CD14-positive monocyte (primary cell): ENCODE data around the gene GLDN. TPM values are rescaled to one million over a fixed set of nuclear protein-coding genes. Genes with fewer than 3 reads are reported as not detected.
A peak's percentile ranks its signal among the peaks of the same experiment; 100 is the strongest.

Experiments
- DNase-seq, 3 donors: peaks; one replicate each; pipeline ENCODE4 v3.0.0-alpha.2; 2011 to 2022
- H2AFZ ChIP-seq: 2 replicates; pipeline ENCODE4 v1.6.0; 2012; ENCODE audit warnings: mild to moderate bottlenecking, low read depth, low read length, inconsistent platforms; ENCODE audit not compliant: insufficient read depth, poor library complexity, severe bottlenecking
- H3K27ac ChIP-seq, 2 donors: 1 replicate in 1 of 2; 2 replicates in 1 of 2; pipeline ENCODE4 v1.5.1; 2012 to 2013; ENCODE audit warnings: low read length in 2 of 2, control low read depth in 1 of 2, inconsistent platforms in 1 of 2, low read depth in 1 of 2, mild to moderate bottlenecking in 1 of 2
- H3K27me3 ChIP-seq, 2 donors: one replicate each; pipeline versions ENCODE4 v1.6.0 to v1.6.1; 2011 to 2013; ENCODE audit warnings: low read length in 2 of 2; ENCODE audit not compliant: control insufficient read depth in 2 of 2, insufficient read depth in 2 of 2
- H3K36me3 ChIP-seq, 2 donors: replicated peaks in 1 of 2; 1 replicate in 1 of 2; 2 replicates in 1 of 2; pipeline versions ENCODE4 v1.5.1 to v1.6.1; 2012 to 2013; ENCODE audit warnings: low read length in 2 of 2, control low read depth in 1 of 2, inconsistent platforms in 1 of 2, mild to moderate bottlenecking in 1 of 2; ENCODE audit not compliant: insufficient read depth in 2 of 2, control insufficient read depth in 1 of 2
- H3K4me1 ChIP-seq, 2 donors: 1 replicate in 1 of 2; 2 replicates in 1 of 2; pipeline versions ENCODE4 v1.5.1 to v1.6.1; 2012 to 2013; ENCODE audit warnings: low read length in 2 of 2, control low read depth in 1 of 2, inconsistent platforms in 1 of 2, mild to moderate bottlenecking in 1 of 2, moderate library complexity in 1 of 2; ENCODE audit not compliant: insufficient read depth in 2 of 2, control insufficient read depth in 1 of 2
- H3K4me2 ChIP-seq: replicated peaks from 2 replicates; pipeline ENCODE3; 2012; ENCODE audit warnings: low read length, moderate library complexity, mild to moderate bottlenecking; ENCODE audit not compliant: poor library complexity, severe bottlenecking; ENCODE audit errors: extremely low read depth
- H3K4me3 ChIP-seq, 3 experiments: fragments of 200-600 bp in 1 of 3; sonication (generic) in 1 of 3; replicated peaks in 1 of 3; 1 replicate in 2 of 3; 2 replicates in 1 of 3; pipeline ENCODE4 v1.5.1; 2011 to 2013; ENCODE audit warnings: low read length in 3 of 3, mild to moderate bottlenecking in 3 of 3, control low read depth in 2 of 3, low read depth in 2 of 3, inconsistent platforms in 1 of 3, moderate library complexity in 1 of 3
- H3K79me2 ChIP-seq: 2 replicates; pipeline ENCODE4 v1.6.0; 2012; ENCODE audit warnings: mild to moderate bottlenecking, control low read depth, inconsistent platforms, low read length, moderate library complexity; ENCODE audit not compliant: insufficient read depth
- H3K9ac ChIP-seq: 2 replicates; pipeline ENCODE4 v1.6.0; 2017; ENCODE audit warnings: low read length, mild to moderate bottlenecking; ENCODE audit not compliant: insufficient read depth, poor library complexity, severe bottlenecking
- H3K9me3 ChIP-seq, 2 donors: replicated peaks in 1 of 2; 1 replicate in 1 of 2; 2 replicates in 1 of 2; pipeline versions ENCODE4 v1.5.1 to v1.6.1; 2012 to 2013; ENCODE audit warnings: low read length in 2 of 2, control low read depth in 1 of 2; ENCODE audit not compliant: control insufficient read depth in 1 of 2, insufficient read depth in 1 of 2
- H4K20me1 ChIP-seq: 2 replicates; pipeline ENCODE4 v1.6.0; 2012; ENCODE audit warnings: mild to moderate bottlenecking, low read length, control low read depth, moderate library complexity; ENCODE audit not compliant: insufficient read depth
- H3K27ac Mint-ChIP-seq, 7 donors: one replicate each; pipeline ENCODE4 v1.8.0; 2020; ENCODE audit warnings: mild to moderate bottlenecking in 7 of 7, mixed read lengths in 7 of 7, moderate library complexity in 6 of 7, inconsistent platforms in 2 of 7
- H3K27me3 Mint-ChIP-seq, 3 donors: one replicate each; pipeline ENCODE4 v1.8.0; 2021 to 2022; ENCODE audit warnings: low read depth in 3 of 3, mild to moderate bottlenecking in 3 of 3, mixed read lengths in 3 of 3, moderate library complexity in 3 of 3, inconsistent platforms in 1 of 3
- H3K36me3 Mint-ChIP-seq, 2 donors: one replicate each; pipeline ENCODE4 v1.8.0; 2020; ENCODE audit warnings: mixed read lengths in 2 of 2, inconsistent platforms in 1 of 2, mild to moderate bottlenecking in 1 of 2
- H3K4me1 Mint-ChIP-seq: one replicate; pipeline ENCODE4 v1.8.0; 2020; ENCODE audit warnings: mild to moderate bottlenecking, mixed read lengths
- H3K4me3 Mint-ChIP-seq, 2 donors: one replicate each; pipeline ENCODE4 v1.8.0; 2020; ENCODE audit warnings: mild to moderate bottlenecking in 2 of 2, mixed read lengths in 2 of 2, moderate library complexity in 1 of 2
- H3K9me3 Mint-ChIP-seq, 7 donors: one replicate each; pipeline ENCODE4 v1.8.0; 2020 to 2022; ENCODE audit warnings: mixed read lengths in 7 of 7, mild to moderate bottlenecking in 6 of 7, moderate library complexity in 6 of 7, inconsistent platforms in 2 of 7
- CTCF ChIP-seq: fragments of 200-600 bp; IDR thresholded peaks from one replicate; pipeline ENCODE4 v1.8.0; 2022; ENCODE audit warnings: antibody characterized with exemption, mild to moderate bottlenecking
- WGBS: methylation state at CpG from one replicate; pipeline ENCODE4 v1.1.5; 2013; ENCODE audit warnings: missing lambda C conversion rate; ENCODE audit not compliant: insufficient coverage; 5-methylcytosine and 5-hydroxymethylcytosine counted together
- intact Hi-C, 2 donors: fragments of 100-400 bp; cut with micrococcal nuclease; formaldehyde crosslinking; loops; one replicate each; pipeline versions ENCODE4 v1.15.0 to v1.15.1; 2023
- polyA plus RNA-seq, 3 donors: library from polyadenylated mRNA; depleted of rRNA in 1 of 3; unstranded in 2 of 3; stranded (reverse) in 1 of 3; fragments of 300-500 nt in 2 of 3; fragments of >200 nt in 1 of 3; fragmentation: Illumina TruSeq in 2 of 3; gene quantifications; 1 replicate in 2 of 3; 2 replicates in 1 of 3; pipeline ENCODE4 v1.2.3, GENCODE V29; 2012 to 2021

The GLDN gene
- polyA plus RNA-seq, 3 donors, result 0.04 TPM; not detected in 2

GRCh38 chr15:51401872-51402517 lies 60.5 kb downstream of the GLDN start:
- Histone ChIP-seq H3K4me3 (no peak overlapping the region), H4K20me1 (no peaks in the 10 kb centered on the region), H2AFZ (no peak overlapping the region), H3K27me3 (peaks cover 12 to 20% of the 10 kb centered on the region in 2 donors), H3K27ac (no peak overlapping the region), H3K9me3 (no peaks in the 10 kb centered on the region), H3K4me2 (no peak overlapping the region), H3K36me3 (no peaks in the 10 kb centered on the region), H3K9ac (no peak overlapping the region), H3K4me1 (peaks cover 0 to 3% of the 10 kb centered on the region in 2 donors), H3K79me2 (no peaks in the 10 kb centered on the region)
- peak; percentile 23 to 55 (median 48) for DNase-seq
- TF ChIP-seq CTCF, result peak; percentile 84
- H3K27ac Mint-ChIP-seq, result no peak overlapping the region
- H3K9me3 Mint-ChIP-seq, result no peaks in the 10 kb centered on the region
- H3K36me3 Mint-ChIP-seq, result no peaks in the 10 kb centered on the region
- intact Hi-C loops, result loop anchor here in 1 of 2 donors (5.0 kb wide), 1 partner anchor 240 kb away; no protein-coding TSS in a partner anchor
- WGBS, result 51% methylated on average over 6 of the region's 12 CpGs
- peaks cover 10% of the 10 kb centered on the region for H3K4me1 Mint-ChIP-seq
- H3K4me3 Mint-ChIP-seq, result no peak overlapping the region
- peaks cover 13 to 20% (median 20%) of the 10 kb centered on the region in 3 donors for H3K27me3 Mint-ChIP-seq

- Histone ChIP-seq H3K9ac (no peak overlapping the region), H3K4me1 (peaks cover 0 to 3% of the 10 kb centered on the region in 2 donors), H3K27ac (no peak overlapping the region), H3K79me2 (no peaks in the 10 kb centered on the region), H3K4me2 (no peak overlapping the region), H2AFZ (no peak overlapping the region), H3K27me3 (peaks cover 15 to 20% of the 10 kb centered on the region in 2 donors), H3K4me3 (no peak overlapping the region), H3K36me3 (no peaks in the 10 kb centered on the region), H4K20me1 (no peaks in the 10 kb centered on the region), H3K9me3 (no peaks in the 10 kb centered on the region)
- no peaks in the 10 kb centered on the region for H3K9me3 Mint-ChIP-seq
- no peaks in the 10 kb centered on the region for H3K36me3 Mint-ChIP-seq
- intact Hi-C loops, result loop anchor here in 1 of 2 donors (5.0 kb wide), 1 partner anchor 241 kb away; no protein-coding TSS in a partner anchor
- DNase-seq, result peak in 1 of 3 donors; percentile 3
- no peak overlapping the region for H3K4me3 Mint-ChIP-seq
- TF ChIP-seq CTCF, result peak; percentile 44
- H3K27me3 Mint-ChIP-seq, result peaks cover 13 to 20% (median 20%) of the 10 kb centered on the region in 3 donors
- WGBS, result 77% methylated on average over 7 of the region's 8 CpGs
- no peak overlapping the region for H3K27ac Mint-ChIP-seq
- H3K4me1 Mint-ChIP-seq, result peaks cover 10% of the 10 kb centered on the region
These were observed 61.8 kb downstream of the GLDN start for GRCh38 chr15:51403072-51403878.
